ENCODE results near the gene WWOX.

DNA sequence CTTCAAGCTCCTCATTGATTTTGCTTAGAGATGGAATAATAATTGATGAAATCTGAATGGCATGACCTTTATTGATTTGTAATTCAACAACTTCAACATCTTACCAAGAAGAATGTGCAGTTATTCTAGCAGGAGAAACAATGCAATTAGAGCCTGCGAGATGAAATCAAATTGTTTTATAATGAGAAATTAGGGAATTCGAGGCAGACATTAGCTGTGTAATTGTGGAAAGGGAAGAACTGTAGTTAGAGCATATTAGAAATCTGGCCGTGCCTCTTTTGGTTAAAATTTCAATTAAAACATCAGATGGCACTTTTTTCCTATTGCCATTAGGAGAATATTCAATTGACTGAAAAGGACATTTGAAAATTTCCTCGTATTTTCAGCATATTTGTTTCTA, 325.8 kb downstream of the WWOX start:
- TF ChIP-seq POLR2A (IDR thresholded peaks at IDR 0.05; ENCODE audit: extremely low read depth, insufficient read length): no peak
- TF ChIP-seq, protein P1, sequence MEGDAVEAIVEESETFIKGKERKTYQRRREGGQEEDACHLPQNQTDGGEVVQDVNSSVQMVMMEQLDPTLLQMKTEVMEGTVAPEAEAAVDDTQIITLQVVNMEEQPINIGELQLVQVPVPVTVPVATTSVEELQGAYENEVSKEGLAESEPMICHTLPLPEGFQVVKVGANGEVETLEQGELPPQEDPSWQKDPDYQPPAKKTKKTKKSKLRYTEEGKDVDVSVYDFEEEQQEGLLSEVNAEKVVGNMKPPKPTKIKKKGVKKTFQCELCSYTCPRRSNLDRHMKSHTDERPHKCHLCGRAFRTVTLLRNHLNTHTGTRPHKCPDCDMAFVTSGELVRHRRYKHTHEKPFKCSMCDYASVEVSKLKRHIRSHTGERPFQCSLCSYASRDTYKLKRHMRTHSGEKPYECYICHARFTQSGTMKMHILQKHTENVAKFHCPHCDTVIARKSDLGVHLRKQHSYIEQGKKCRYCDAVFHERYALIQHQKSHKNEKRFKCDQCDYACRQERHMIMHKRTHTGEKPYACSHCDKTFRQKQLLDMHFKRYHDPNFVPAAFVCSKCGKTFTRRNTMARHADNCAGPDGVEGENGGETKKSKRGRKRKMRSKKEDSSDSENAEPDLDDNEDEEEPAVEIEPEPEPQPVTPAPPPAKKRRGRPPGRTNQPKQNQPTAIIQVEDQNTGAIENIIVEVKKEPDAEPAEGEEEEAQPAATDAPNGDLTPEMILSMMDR (IDR thresholded peaks at IDR 0.05; ENCODE audit: low read depth, low read length): no peak

Measured in NB4 (cell line).